Hematopoietic multipotent progenitor cell treated with erythropoietin and hydrocortisone succinate and interleukin-3 and kit ligand, for 15 days (in vitro differentiated cells): Measurements from ENCODE around the gene MINAR1.
"Not testable (repeated sequence)": the region's sequence is repeated elsewhere in the genome, so short reads cannot be mapped to it uniquely, and the experiment has no call there.

Source experiments
- DNase-seq: peaks from one replicate; pipeline ENCODE4 v3.0.0-alpha.2; 2015; ENCODE audit warnings: low spot score

MINAR1 gene

DNA sequence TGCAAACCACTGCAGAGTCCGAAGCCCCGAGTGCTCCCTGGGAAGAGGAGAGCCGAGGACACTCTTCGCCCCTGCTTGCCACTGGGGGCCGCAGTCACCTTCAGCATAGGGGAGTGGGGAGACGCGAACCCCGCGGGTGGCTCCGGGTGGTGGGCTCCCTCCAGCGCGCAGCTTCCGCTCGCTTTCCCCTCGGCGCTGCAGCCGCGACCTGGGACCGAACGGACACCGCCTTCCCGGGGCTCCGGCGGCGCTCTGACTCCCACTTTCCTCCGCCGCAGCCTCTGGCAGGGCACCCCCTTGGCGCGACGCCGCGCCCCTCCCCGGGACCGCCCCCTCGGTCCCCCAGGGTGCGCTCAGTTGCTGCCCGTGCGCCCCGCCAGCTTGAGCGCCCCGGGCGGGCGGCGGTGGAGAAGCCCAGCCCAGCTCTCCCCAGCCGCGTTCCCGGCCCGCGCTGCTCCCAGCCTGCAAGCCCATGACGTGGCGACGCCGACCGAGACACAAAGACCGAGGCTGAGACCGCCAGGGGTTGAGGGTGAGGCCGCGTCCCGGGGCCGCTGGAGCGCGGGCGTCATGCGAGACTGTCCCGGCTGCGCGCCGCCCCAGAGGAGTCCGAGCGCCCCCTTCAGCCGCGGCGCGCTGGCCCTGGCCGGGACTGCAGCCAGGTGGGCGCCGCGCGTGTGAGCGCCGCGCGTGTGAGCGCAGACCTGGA is at the start of gene MINAR1:
MINAR1 (plus strand) TSS at position 701 of the 709 bp plus-strand sequence. CDS start 23,812 bp downstream, outside the sequence.
- no peak for DNase-seq

GRCh38 chr15:79394231-79394630 is 37.9 kb upstream of the MINAR1 start:
- no peak for DNase-seq

DNA sequence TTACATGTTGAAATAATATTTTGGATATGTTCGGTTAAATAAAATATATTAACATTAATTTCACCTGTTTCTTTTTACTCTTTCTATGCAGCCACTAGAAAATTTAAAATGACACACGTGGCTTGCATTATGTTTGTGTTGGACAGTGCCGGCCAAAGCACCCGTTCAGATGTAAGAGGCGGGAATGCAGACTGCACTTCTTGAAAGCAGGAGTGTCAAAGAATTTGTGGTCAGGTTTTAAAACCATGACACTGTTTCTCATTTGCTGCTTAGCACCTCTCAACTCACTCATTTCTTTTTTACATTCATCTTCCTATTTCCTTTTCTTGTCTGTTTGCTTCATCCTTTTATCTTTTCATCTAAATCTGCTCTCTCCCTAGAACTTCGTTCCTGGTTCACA is 35.3 kb upstream of the MINAR1 start:
- no peak for DNase-seq

DNA sequence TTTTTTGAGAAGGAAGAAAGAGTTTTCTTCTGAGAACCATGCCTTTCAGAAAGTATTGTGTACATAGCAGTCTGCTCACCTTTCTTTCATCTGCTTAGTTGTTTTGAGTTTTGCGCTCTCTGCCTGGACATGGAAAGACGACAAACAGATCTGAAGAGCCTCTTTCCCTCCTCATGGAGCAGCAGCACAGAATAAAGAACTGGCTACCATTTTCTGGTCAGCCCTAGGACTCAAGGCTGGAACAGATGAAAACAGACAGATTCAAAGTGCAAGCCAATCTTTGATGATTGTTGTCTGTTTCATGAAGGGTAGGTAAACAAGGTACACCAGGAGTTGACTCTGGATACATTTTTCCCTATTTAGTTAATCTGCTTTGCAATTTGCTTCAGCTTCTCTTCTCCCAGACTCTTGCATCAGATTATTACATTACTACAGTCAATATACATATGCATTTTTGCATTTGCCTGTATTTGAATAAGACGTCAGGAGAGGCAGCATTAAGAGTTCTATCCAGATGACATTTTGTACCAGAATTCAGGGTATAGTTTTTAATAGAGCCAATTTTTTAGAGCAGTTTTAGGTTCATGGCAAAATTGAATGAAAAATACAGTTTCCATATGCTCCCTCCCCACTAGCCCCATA is 34.7 kb upstream of the MINAR1 start:
- no peak for DNase-seq

- no peak for DNase-seq
Observed at GRCh38 chr15:79399606-79400005, 32.5 kb upstream of the MINAR1 start.

DNA sequence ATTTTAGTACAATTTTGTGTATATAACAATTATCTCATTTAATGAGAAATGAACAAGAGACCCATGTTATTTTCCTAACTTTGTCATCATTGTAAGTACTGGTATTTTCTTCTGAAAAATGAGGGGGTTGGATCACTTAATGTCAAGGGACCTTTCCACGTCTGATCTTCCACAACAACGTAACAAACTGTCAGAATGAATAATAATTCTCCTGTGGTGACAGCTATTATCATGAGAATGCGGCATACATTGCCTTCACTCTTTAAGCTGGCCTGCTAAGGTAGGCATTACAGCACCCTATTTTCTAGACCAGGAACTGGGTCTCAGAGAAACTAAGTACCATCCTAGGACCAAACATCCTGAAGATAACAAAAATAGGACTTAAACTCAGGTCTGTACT is 31.5 kb upstream of the MINAR1 start:
- DNase-seq, result no peak

- DNase-seq, result no peak
Observed at GRCh38 chr15:79401301-79401700, 30.8 kb upstream of the MINAR1 start.

- DNase-seq, result no peak
Observed at GRCh38 chr15:79402136-79402535, 30.0 kb upstream of the MINAR1 start.

DNA sequence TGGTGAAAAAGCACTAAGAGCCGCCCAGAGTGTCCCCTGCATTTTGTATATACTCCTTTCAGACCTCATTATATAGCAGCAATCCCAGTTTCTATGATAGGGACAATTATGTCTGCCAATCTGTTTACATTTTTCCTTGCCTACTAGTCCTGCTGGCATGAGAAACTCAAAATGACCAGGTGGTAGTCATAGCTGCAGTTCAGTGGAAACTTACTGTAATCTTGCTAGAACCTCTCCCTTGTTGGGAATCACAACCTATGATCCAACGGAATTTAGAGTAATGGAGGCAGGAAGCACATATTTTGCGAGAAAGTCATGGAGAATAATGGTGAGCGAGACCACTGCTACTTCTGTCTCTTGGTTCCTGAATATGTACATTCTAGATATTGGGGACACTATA is 28.6 kb upstream of the MINAR1 start:
- DNase-seq, result no peak

- no peak for DNase-seq
Observed at GRCh38 chr15:79406210-79406609, 25.9 kb upstream of the MINAR1 start.

- no peak for DNase-seq
Observed at GRCh38 chr15:79408041-79408440, 24.1 kb upstream of the MINAR1 start.

- DNase-seq, result no peak
Observed at GRCh38 chr15:79410237-79410636, 21.9 kb upstream of the MINAR1 start.

DNA sequence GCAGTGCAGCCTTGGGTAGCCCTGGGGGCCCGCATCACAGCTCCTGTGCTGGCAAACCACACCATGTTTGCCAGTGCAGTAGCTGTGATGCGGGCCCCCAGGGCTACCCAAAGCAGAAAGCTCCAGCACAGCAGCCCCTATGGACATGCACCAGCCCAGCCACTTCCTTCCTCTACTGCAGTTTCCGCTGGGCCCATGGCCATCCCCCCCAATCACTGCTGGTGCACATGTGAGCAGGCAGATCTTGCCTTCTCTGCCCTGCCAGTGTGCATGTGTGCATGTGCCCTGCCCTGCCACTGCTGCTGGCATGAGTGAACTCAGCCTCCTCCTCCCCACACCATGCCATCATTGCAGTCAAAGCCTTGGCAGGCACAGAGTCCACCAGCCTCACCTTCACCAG is 20.1 kb upstream of the MINAR1 start:
- DNase-seq, result no peak

DNA sequence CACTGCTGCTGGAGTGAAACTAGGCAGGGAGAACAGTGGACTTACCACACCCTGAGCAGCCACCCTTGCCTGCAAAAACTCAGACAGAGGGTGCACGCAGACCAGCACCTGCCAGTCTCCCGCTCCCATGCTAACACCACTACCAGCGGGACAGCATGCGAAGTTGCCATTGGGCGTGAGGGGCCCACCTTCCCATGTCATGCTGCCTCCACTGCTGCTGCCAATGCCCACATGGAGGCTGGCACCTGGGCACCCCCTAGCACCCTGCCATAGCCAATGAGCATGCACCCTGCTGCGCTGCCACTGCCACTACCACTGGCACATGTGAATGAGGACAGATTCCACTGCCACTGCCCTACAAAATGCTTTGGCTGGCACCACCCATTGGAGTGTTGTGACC is 19.7 kb upstream of the MINAR1 start:
- no peak for DNase-seq

DNA sequence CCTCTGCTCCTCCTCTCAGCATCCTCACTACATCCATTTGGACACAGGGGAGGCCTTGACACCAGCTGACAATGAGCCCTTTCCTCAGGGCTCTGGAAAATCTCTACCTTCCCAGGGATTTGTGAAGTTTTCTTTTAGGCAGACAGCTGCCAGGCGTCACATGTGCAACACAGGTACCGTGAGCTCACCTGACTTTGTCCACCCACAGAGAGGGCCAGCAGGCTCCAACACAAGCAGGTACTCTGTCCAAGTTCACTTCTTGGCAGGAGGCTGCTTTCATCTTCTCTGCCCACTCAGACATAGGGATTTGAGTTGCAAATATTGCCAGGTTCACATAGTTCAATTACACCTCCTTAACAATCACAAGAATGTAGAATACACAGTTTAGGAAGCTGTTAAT is 15.3 kb upstream of the MINAR1 start:
- no peak for DNase-seq

GRCh38 chr15:79418693-79419279 is 13.3 kb upstream of the MINAR1 start:
- no peak for DNase-seq

- DNase-seq, result no peak
Observed at GRCh38 chr15:79425591-79426295, 6.4 kb upstream of the MINAR1 start.

GRCh38 chr15:79426899-79427298 is 5.2 kb upstream of the MINAR1 start:
- not testable (repeated sequence) for DNase-seq

GRCh38 chr15:79427781-79428598 is 4.1 kb upstream of the MINAR1 start:
- DNase-seq, result no peak

DNA sequence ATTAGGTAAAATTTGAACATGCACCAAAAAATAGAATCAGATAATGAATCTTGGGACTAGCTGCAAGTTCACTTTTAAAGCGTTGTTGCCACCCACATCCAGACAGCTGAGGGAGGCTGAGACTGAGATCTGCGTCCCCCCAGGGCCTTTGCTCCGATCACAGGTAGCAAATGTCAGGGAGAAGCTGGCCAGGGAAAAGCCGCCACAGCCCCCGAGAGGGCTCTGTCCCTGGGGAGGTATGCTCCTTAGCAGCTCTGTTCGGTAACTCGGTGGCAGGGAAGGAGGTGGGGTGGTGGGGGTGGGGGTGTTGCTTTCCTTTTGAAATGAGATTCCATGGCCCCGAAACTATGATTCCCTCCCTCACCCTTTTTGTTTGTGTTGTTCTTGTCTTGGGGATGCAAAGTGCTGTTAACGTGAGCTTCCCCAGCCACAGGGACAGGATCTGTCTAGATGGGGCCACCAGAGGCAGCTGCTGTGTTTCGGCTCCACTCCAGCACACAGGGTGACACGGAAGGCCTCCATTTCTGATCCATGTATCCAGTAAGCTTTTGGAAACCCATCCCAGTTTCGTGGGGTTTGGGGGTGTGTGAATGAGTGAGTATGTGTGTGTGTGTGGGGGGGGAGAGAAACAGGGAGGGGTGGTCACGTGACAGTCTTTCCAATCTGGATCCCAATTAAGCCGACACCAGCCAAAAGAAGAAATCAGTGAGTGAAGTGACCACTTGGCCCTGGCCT is 1.1 kb upstream of the MINAR1 start:
- DNase-seq, result no peak
